Myocyte (in vitro differentiated cells): ENCODE data around the gene TP53. TPM values are rescaled to one million over a fixed set of nuclear protein-coding genes. Genes with fewer than 3 reads are reported as not detected.

Experiments
- DNase-seq: peaks from one replicate; pipeline ENCODE4 v3.0.0-alpha.2; 2012; ENCODE audit warnings: low read depth
- total RNA-seq: library from RNA; depleted of rRNA; stranded (reverse); fragments of >200 nt; gene quantifications from 2 replicates; pipeline ENCODE4 v1.2.3, GENCODE V29; 2014

TP53 gene
- total RNA-seq, 1 donor from 2014 or later, result 22.0 TPM

- no peak for DNase-seq
Measured at GRCh38 chr17:7707446-7707845, 20.2 kb upstream of the TP53 start.

- no peak for DNase-seq
Measured at GRCh38 chr17:7706631-7707354, 19.5 kb upstream of the TP53 start.

GRCh38 chr17:7705269-7706255 lies 18.3 kb upstream of the TP53 start:
- DNase-seq, result no peak

GRCh38 chr17:7704601-7705268 lies 17.4 kb upstream of the TP53 start, which contains the start of gene EFNB3:
TSS of gene EFNB3 (plus strand) at chr17:7705202. CDS start at chr17:7705599, 397 bp downstream.
- DNase-seq, result no peak

GRCh38 chr17:7703584-7704479 lies 16.5 kb upstream of the TP53 start:
- DNase-seq, result no peak

GRCh38 chr17:7702776-7703175 lies 15.5 kb upstream of the TP53 start:
- DNase-seq, result no peak

GRCh38 chr17:7701681-7702080 lies 14.4 kb upstream of the TP53 start:
- DNase-seq, result no peak

GRCh38 chr17:7700510-7700909 lies 13.2 kb upstream of the TP53 start:
- DNase-seq, result no peak

GRCh38 chr17:7697828-7698588 lies 10.7 kb upstream of the TP53 start:
- DNase-seq, result no peak

- no peak for DNase-seq
Measured at GRCh38 chr17:7695586-7695985, 8.3 kb upstream of the TP53 start.

GRCh38 chr17:7688808-7689316 lies 1.6 kb upstream of the TP53 start:
- no peak for DNase-seq

GRCh38 chr17:7687908-7688807 lies 868 bp upstream of the TP53 start, which contains the start of gene WRAP53:
TSS of gene WRAP53 (plus strand) at chr17:7688477. CDS start at chr17:7688649, 172 bp downstream.
- peak; percentile 99 for DNase-seq

GRCh38 chr17:7686222-7687071 lies 843 bp downstream of the TP53 start:
- no peak for DNase-seq

- peak; percentile 94 for DNase-seq
Measured at GRCh38 chr17:7685533-7686221, 1.6 kb downstream of the TP53 start.

GRCh38 chr17:7684851-7685532 lies 2.3 kb downstream of the TP53 start:
- no peak for DNase-seq

- no peak for DNase-seq
Measured at GRCh38 chr17:7677388-7678067, 9.8 kb downstream of the TP53 start.
